ENCODE data around the gene CYP1B1. TPM values are rescaled to one million over a fixed set of nuclear protein-coding genes. Genes with fewer than 3 reads are reported as not detected.
"Not testable (repeated sequence)": the region's sequence is repeated elsewhere in the genome, so short reads cannot be mapped to it uniquely, and the experiment has no call there.

Gene CYP1B1
- total and polyA plus RNA-seq, 2 donors: 10.7 to 16.7 TPM

GRCh38 chr2:38026846-38027245, 49.1 kb downstream of the CYP1B1 start:
- no peak overlapping the region for H3K4me3 ChIP-seq (ENCODE audit: low read depth, low read length)
- no peaks in the 10 kb centered on the region for H3K4me1 ChIP-seq (ENCODE audit: insufficient read depth)
- no peak overlapping the region for H3K27ac ChIP-seq (ENCODE audit: low read depth)
- DNase-seq (ENCODE audit: extremely low spot score): no peak
- WGBS: 73% methylated on average over 2 of the region's 2 CpGs
- H3K36me3 ChIP-seq (ENCODE audit: insufficient read depth): no peaks in the 10 kb centered on the region

GRCh38 chr2:38021589-38021988, 54.4 kb downstream of the CYP1B1 start:
- Histone ChIP-seq H3K4me3 (ENCODE audit: low read depth, low read length) (no peak overlapping the region), H3K36me3 (ENCODE audit: insufficient read depth) (peaks cover 1% of the 10 kb centered on the region), H3K4me1 (ENCODE audit: insufficient read depth) (no peaks in the 10 kb centered on the region), H3K27ac (ENCODE audit: low read depth) (no peak overlapping the region)
- no peak for DNase-seq (ENCODE audit: extremely low spot score)
- 94% methylated on average over 9 of the region's 9 CpGs for WGBS

DNA sequence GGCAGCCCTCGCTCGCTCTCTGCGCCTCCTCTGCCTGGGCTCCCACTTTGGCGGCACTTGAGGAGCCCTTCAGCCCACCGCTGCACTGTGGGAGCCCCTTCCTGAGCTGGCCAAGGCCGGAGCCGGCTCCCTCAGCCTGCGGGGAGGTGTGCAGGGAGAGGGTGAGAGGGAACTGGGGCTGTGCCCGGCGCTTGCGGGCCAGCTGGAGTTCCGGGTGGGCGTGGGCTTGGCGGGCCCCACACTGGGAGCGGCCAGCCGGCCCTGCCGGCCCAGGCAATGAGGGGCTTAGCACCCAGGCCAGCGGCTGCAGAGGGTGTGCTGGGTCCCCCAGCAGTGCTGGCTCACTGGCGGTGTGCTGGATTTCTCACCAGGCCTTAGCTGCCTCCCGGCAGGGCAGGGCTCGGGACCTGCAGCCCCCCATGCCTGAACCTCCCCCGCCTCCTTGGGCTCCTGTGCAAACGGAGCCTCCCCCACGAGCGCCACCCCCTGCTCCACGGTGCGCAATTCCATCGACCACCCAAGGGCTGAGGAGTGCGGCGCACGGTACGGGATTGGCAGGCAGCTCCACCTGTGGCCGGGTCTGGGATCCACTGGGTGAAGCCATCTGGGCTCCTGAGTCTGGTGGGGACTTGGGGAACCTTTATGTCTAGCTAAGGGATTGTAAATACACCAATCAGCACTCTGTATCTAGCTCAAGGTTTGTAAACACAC, 55.4 kb downstream of the CYP1B1 start:
- H3K27ac ChIP-seq (ENCODE audit: low read depth); H3K4me1 ChIP-seq (ENCODE audit: insufficient read depth); DNase-seq (ENCODE audit: extremely low spot score); H3K36me3 ChIP-seq (ENCODE audit: insufficient read depth); H3K4me3 ChIP-seq (ENCODE audit: low read depth, low read length): not testable (repeated sequence)
- WGBS: 97% methylated on average over 33 of the region's 33 CpGs

GRCh38 chr2:38017836-38018235, 58.1 kb downstream of the CYP1B1 start:
- DNase-seq (ENCODE audit: extremely low spot score): no peak
- Histone ChIP-seq H3K27ac (ENCODE audit: low read depth) (no peak overlapping the region), H3K4me1 (ENCODE audit: insufficient read depth) (no peaks in the 10 kb centered on the region), H3K4me3 (ENCODE audit: low read depth, low read length) (no peak overlapping the region), H3K36me3 (ENCODE audit: insufficient read depth) (peaks cover 1% of the 10 kb centered on the region)
- WGBS: 81% methylated on average over 7 of the region's 7 CpGs

Other genes starting within 250 kb of the CYP1B1 start
- gene RMDN2, start 150.9 kb downstream of the CYP1B1 start, total RNA-seq: 17.7 TPM
- gene RMDN2, start 150.9 kb downstream of the CYP1B1 start, polyA plus RNA-seq: 6.4 TPM

Data from urinary bladder (tissue), 4 donors.